Endodermal cell (in vitro differentiated cells): ENCODE data around the gene ST3GAL5. TPM values are rescaled to one million over a fixed set of nuclear protein-coding genes. Genes with fewer than 3 reads are reported as not detected.

Experiments
- DNase-seq: peaks from one replicate; pipeline ENCODE4 v3.0.0-alpha.2; 2017
- H3K27ac ChIP-seq: 2 replicates; pipeline ENCODE4 v1.5.1; 2013; ENCODE audit warnings: mild to moderate bottlenecking, low read depth, low read length, moderate library complexity
- H3K27me3 ChIP-seq: 2 replicates; pipeline ENCODE4 v1.6.1; 2013; ENCODE audit warnings: mild to moderate bottlenecking, low read length, moderate library complexity; ENCODE audit not compliant: insufficient read depth, control insufficient read depth, poor library complexity, severe bottlenecking
- H3K36me3 ChIP-seq: 2 replicates; pipeline ENCODE4 v1.7.0; 2013; ENCODE audit warnings: mild to moderate bottlenecking, low read length, moderate library complexity; ENCODE audit not compliant: control insufficient read depth, insufficient read depth
- H3K4me1 ChIP-seq: one replicate; pipeline ENCODE4 v1.7.0; 2013; ENCODE audit warnings: low read length; ENCODE audit not compliant: control insufficient read depth, insufficient read depth
- H3K4me3 ChIP-seq: 2 replicates; pipeline ENCODE4 v1.5.1; 2013; ENCODE audit warnings: mild to moderate bottlenecking, low read length, moderate library complexity
- H3K9ac ChIP-seq: 2 replicates; pipeline ENCODE4 v1.6.1; 2013; ENCODE audit warnings: mild to moderate bottlenecking, low read length, moderate library complexity; ENCODE audit not compliant: poor library complexity, severe bottlenecking; ENCODE audit errors: extremely low read depth
- H3K9me3 ChIP-seq: 2 replicates; pipeline ENCODE4 v1.6.1; 2013; ENCODE audit warnings: mild to moderate bottlenecking, low read length, moderate library complexity; ENCODE audit not compliant: control insufficient read depth
- H3K27ac Mint-ChIP-seq: 2 replicates; pipeline ENCODE4 v1.8.0; 2020; ENCODE audit warnings: mixed read lengths
- H3K27me3 Mint-ChIP-seq: 2 replicates; pipeline ENCODE4 v1.8.0; 2021; ENCODE audit warnings: mild to moderate bottlenecking, mixed read lengths; ENCODE audit not compliant: insufficient read depth
- H3K36me3 Mint-ChIP-seq: 2 replicates; pipeline ENCODE4 v1.8.0; 2020; ENCODE audit warnings: low read depth, mixed read lengths
- H3K4me1 Mint-ChIP-seq: 2 replicates; pipeline ENCODE4 v1.8.0; 2020; ENCODE audit warnings: mixed read lengths
- H3K4me3 Mint-ChIP-seq: 2 replicates; pipeline ENCODE4 v1.8.0; 2020; ENCODE audit warnings: mild to moderate bottlenecking, moderate library complexity, mixed read lengths
- H3K9me3 Mint-ChIP-seq: 2 replicates; pipeline ENCODE4 v1.8.0; 2020; ENCODE audit warnings: mild to moderate bottlenecking, mixed read lengths
- CTCF ChIP-seq: fragments of 200-600 bp; sonication (generic); conservative IDR thresholded peaks from 2 replicates; pipeline ENCODE4 v1.5.0; 2021; ENCODE audit warnings: antibody characterized with exemption, mild to moderate bottlenecking
- WGBS, 2 experiments: methylation state at CpG; one replicate each; pipeline versions ENCODE4 v1.1.5 to v1.1.7; 2013; ENCODE audit warnings: missing lambda C conversion rate in 2 of 2, mixed read lengths in 1 of 2; ENCODE audit not compliant: insufficient coverage in 1 of 2, insufficient read length in 1 of 2; 5-methylcytosine and 5-hydroxymethylcytosine counted together
- total RNA-seq, 2 donors: library from RNA; stranded (reverse); fragmentation: NEBNext Ultra II Directional in 1 of 2; extraction: Animal tissue kit (Norgen Biotek cat#: 25700) in 1 of 2; gene quantifications; 2 replicates in 1 of 2; 3 replicates in 1 of 2; pipeline ENCODE4 v1.2.1, GENCODE V29; 2021

The ST3GAL5 gene
- total RNA-seq, 2 donors from 2014 or later = 26.6 to 27.4 TPM

GRCh38 chr2:85929096-85930050, 40.6 kb upstream of the ST3GAL5 start:
- H3K36me3 ChIP-seq = no peaks in the 10 kb centered on the region
- H3K4me1 ChIP-seq = peaks cover 9% of the 10 kb centered on the region
- Mint-ChIP-seq H3K27me3 (no peaks in the 10 kb centered on the region), H3K27ac (peak overlapping the region; percentile 88), H3K4me1 (peaks cover 36% of the 10 kb centered on the region), H3K4me3 (no peak overlapping the region), H3K36me3 (no peaks in the 10 kb centered on the region), H3K9me3 (no peaks in the 10 kb centered on the region)
- H3K27ac ChIP-seq = no peak overlapping the region
- no peak overlapping the region for H3K9ac ChIP-seq
- no peak overlapping the region for H3K4me3 ChIP-seq
- no peaks in the 10 kb centered on the region for H3K9me3 ChIP-seq
- peak; percentile 56 for DNase-seq
- 89 to 100% methylated on average over 2 to 18 of the region's 19 CpGs for WGBS, 2 experiments
- TF ChIP-seq CTCF = no peak
- H3K27me3 ChIP-seq = no peaks in the 10 kb centered on the region

- H3K27me3 ChIP-seq = no peaks in the 10 kb centered on the region
- Mint-ChIP-seq H3K4me3 (no peak overlapping the region), H3K27ac (no peak overlapping the region), H3K27me3 (no peaks in the 10 kb centered on the region), H3K36me3 (no peaks in the 10 kb centered on the region), H3K4me1 (peaks cover 33% of the 10 kb centered on the region), H3K9me3 (no peaks in the 10 kb centered on the region)
- H3K4me1 ChIP-seq = peaks cover 9% of the 10 kb centered on the region
- no peak overlapping the region for H3K4me3 ChIP-seq
- no peak for DNase-seq
- TF ChIP-seq CTCF = no peak
- H3K9me3 ChIP-seq = no peaks in the 10 kb centered on the region
- H3K9ac ChIP-seq = no peak overlapping the region
- 48 to 79% methylated on average over 4 to 9 of the region's 9 CpGs for WGBS, 2 experiments
- H3K27ac ChIP-seq = no peak overlapping the region
- no peaks in the 10 kb centered on the region for H3K36me3 ChIP-seq
These were observed 38.3 kb upstream of the ST3GAL5 start for GRCh38 chr2:85926931-85927661.

- Histone ChIP-seq H3K9me3 (no peaks in the 10 kb centered on the region), H3K27me3 (no peaks in the 10 kb centered on the region), H3K9ac (no peak overlapping the region), H3K27ac (no peak overlapping the region), H3K36me3 (no peaks in the 10 kb centered on the region), H3K4me3 (no peak overlapping the region), H3K4me1 (peaks cover 9% of the 10 kb centered on the region)
- no peaks in the 10 kb centered on the region for H3K27me3 Mint-ChIP-seq
- H3K4me1 Mint-ChIP-seq = peaks cover 37% of the 10 kb centered on the region
- H3K27ac Mint-ChIP-seq = no peak overlapping the region
- no peak for DNase-seq
- no peak overlapping the region for H3K4me3 Mint-ChIP-seq
- no peak for TF ChIP-seq CTCF
- no peaks in the 10 kb centered on the region for H3K36me3 Mint-ChIP-seq
- WGBS, 2 experiments = 83 to 100% methylated on average over 2 to 5 of the region's 5 CpGs
- H3K9me3 Mint-ChIP-seq = no peaks in the 10 kb centered on the region
These were observed 37.7 kb upstream of the ST3GAL5 start for GRCh38 chr2:85926526-85926925.
